Epithelial cell of proximal tubule (primary cell): ENCODE data around the gene PIGN. TPM values are rescaled to one million over a fixed set of nuclear protein-coding genes. Genes with fewer than 3 reads are reported as not detected.
"Not testable (repeated sequence)": the region's sequence is repeated elsewhere in the genome, so short reads cannot be mapped to it uniquely, and the experiment has no call there.

Experiments used
- DNase-seq: peaks from one replicate; pipeline ENCODE4 v3.0.0-alpha.2; 2011; ENCODE audit warnings: low read depth
- H3K4me3 ChIP-seq: 2 replicates; pipeline ENCODE4 v1.5.1; 2011; ENCODE audit warnings: low read depth, mild to moderate bottlenecking, low read length
- total RNA-seq: library from RNA; depleted of rRNA; stranded (reverse); fragments of >200 nt; gene quantifications from 2 replicates; pipeline ENCODE4 v1.2.3, GENCODE V29; 2015
- TF ChIP-seq, protein P1 (sequence below): conservative IDR thresholded peaks from 2 replicates; pipeline ENCODE4 v1.5.1; 2012; ENCODE audit warnings: low read depth, mild to moderate bottlenecking, low read length

PIGN gene
- total RNA-seq, 1 donor from 2014 or later, result 21.4 TPM

DNA sequence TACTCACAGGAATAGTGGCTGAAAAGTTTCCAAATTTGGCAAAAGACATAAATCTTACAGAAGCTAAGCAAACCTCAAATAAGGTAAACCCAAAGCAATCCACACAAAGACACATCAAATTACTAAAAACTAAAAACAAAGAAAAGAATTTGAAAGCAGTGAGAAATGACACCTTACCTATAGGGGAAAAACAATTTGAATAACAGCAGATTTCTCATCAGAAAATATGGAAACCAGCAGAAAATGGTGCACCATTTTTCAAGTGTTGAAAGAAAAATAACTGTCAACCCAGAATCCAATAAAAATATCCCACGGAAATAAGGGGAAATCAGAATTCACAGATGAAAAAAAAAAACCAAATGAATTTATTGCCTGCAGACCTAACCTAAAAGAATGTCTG is 138.6 kb downstream of the PIGN start:
- TF ChIP-seq, protein P1, sequence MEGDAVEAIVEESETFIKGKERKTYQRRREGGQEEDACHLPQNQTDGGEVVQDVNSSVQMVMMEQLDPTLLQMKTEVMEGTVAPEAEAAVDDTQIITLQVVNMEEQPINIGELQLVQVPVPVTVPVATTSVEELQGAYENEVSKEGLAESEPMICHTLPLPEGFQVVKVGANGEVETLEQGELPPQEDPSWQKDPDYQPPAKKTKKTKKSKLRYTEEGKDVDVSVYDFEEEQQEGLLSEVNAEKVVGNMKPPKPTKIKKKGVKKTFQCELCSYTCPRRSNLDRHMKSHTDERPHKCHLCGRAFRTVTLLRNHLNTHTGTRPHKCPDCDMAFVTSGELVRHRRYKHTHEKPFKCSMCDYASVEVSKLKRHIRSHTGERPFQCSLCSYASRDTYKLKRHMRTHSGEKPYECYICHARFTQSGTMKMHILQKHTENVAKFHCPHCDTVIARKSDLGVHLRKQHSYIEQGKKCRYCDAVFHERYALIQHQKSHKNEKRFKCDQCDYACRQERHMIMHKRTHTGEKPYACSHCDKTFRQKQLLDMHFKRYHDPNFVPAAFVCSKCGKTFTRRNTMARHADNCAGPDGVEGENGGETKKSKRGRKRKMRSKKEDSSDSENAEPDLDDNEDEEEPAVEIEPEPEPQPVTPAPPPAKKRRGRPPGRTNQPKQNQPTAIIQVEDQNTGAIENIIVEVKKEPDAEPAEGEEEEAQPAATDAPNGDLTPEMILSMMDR, result no peak
- H3K4me3 ChIP-seq, result no peak overlapping the region
- DNase-seq, result no peak

- TF ChIP-seq, protein P1, result no peak
- H3K4me3 ChIP-seq, result no peak overlapping the region
- DNase-seq, result no peak
Measured at GRCh38 chr18:62045316-62045715, 141.5 kb downstream of the PIGN start.

GRCh38 chr18:62044490-62045000 is 142.3 kb downstream of the PIGN start:
- TF ChIP-seq, protein P1, result no peak
- no peak for DNase-seq
- H3K4me3 ChIP-seq, result no peak overlapping the region

DNA sequence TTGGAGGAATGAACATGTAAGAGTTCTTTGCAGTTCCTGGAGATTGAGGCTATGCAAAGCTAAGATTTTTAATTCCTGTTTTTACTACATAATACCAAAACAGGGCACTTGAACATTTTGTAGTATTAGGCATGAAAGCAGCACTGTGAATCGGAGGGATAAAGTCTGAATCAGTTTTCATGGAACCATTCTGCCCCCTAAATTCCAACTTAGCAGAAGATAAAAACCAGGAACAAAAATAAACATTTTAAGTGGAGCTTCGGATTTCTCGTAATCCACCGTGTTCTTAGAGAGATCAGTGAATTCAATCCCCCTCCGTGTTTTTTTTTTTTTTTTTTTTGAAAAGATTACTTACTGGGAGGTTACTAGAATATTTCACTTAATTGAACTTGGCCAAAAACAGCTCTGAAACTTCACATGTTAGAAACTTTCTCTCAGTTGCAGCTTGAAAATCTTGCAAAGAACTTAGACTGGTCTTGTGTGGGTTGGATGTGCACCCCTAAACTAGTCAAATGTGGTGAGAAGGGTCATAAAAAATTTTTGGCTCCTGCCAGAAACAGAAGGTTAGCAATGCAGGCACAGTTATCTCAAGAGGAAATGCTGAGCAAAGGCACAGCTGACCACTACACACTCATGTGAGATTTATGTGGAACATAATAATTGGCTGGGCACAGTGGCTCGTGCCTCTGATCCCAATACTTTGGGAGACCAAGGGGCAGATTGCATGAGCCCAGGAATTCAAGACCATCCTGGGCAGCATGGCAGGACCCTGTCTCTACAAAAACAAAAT is 148.7 kb downstream of the PIGN start:
- TF ChIP-seq, protein P1, result no peak
- no peak overlapping the region for H3K4me3 ChIP-seq
- DNase-seq, result no peak

GRCh38 chr18:62037012-62037742 is 149.7 kb downstream of the PIGN start:
- no peak overlapping the region for H3K4me3 ChIP-seq
- TF ChIP-seq, protein P1, result no peak
- no peak for DNase-seq

- DNase-seq, H3K4me3 ChIP-seq: not testable (repeated sequence)
Measured at GRCh38 chr18:62034286-62034685, 152.6 kb downstream of the PIGN start.

DNA sequence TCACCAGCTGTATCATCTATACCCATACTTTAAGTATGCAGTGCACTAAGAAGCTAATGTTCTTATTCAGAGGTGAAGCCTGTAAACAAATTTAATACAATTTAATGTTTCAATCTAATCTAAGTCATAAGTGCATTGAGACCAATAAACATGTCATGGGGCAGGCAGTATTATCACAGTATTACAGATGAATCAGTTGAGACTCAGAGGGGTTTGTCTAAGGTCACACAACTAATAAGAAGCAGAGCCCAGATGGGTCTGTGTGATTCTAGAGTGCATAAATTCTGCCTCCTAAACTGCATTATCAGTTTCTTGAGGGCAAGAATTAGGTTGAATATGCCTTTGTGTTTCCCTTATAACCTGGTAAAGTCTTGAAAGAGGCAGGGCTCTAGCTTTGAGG is 153.1 kb downstream of the PIGN start:
- TF ChIP-seq, protein P1, result no peak

More for the DNA sequence above, 153.1 kb downstream of the PIGN start:
- no peak for DNase-seq
- no peak overlapping the region for H3K4me3 ChIP-seq
